HCT116 (cell line): ENCODE data around the gene NTRK3. TPM values are rescaled to one million over a fixed set of nuclear protein-coding genes. Genes with fewer than 3 reads are reported as not detected.

Experiments used
- ATAC-seq: fragments of 200-7000 bp; cut with Tn5 transposase; 2 replicates; pipeline ENCODE4 v1.9.1; 2020; ENCODE audit warnings: mild to moderate bottlenecking, moderate library complexity
- BruUV-seq: library from RNA; stranded (reverse); fragments of 400-500 nt; replicated peaks from 2 replicates; lab custom pipeline; 2021; lab: Mats Ljungman, UMichigan
- CTCF ChIA-PET: fragments of 300-600 bp; sonication (Branson Sonifier 250); formaldehyde crosslinking; loops from one replicate; lab custom pipeline; 2021; ENCODE audit warnings: antibody characterized with exemption; lab: Charles Lee
- POLR2A ChIA-PET: fragments of 300-600, 350-600 bp; sonication (Branson Sonifier 250); formaldehyde crosslinking; loops from one replicate; lab custom pipeline; 2021; ENCODE audit warnings: antibody characterized with exemption; lab: Charles Lee
- RAD21 ChIA-PET, 2 experiments: fragments of 300-600 bp; sonication (Branson Sonifier 250); formaldehyde crosslinking; loops; one replicate each; lab custom pipeline; 2023; ENCODE audit warnings: low total read pairs in 2 of 2; ENCODE audit not compliant: uncharacterized antibody in 2 of 2, unreplicated experiment in 2 of 2, low non-redundant PET in 1 of 2; lab: Charles Lee
- DNase-seq: peaks from one replicate; pipeline ENCODE4 v3.0.0-alpha.2; 2010; ENCODE audit warnings: low read depth, low spot score
- H2AFZ ChIP-seq: fragments of 200-600 bp; shearing (Covaris generic), sonication (generic); 2 replicates; pipeline ENCODE4 v1.6.1; 2017; ENCODE audit warnings: low read depth, mixed run types, mixed read lengths, antibody characterized with exemption, low read length; ENCODE audit not compliant: poor library complexity, severe bottlenecking
- H3K27ac ChIP-seq: 2 replicates; pipeline ENCODE4 v1.5.1; 2012; ENCODE audit warnings: low read depth, low read length
- H3K27me3 ChIP-seq: fragments of 200-600 bp; sonication (generic); 2 replicates; pipeline ENCODE4 v1.6.1; 2016; ENCODE audit warnings: mixed run types, low read length, mixed read lengths; ENCODE audit not compliant: insufficient read depth
- H3K36me3 ChIP-seq, 2 experiments: fragments of 200-500 bp in 1 of 2; fragments of 200-600 bp in 1 of 2; sonication (Bioruptor generic) in 1 of 2; sonication (generic) in 1 of 2; 2 replicates each; pipeline versions ENCODE4 v1.5.1 to v1.6.1; 2014 to 2016; ENCODE audit warnings: low read length in 2 of 2, inconsistent platforms in 1 of 2, mixed read lengths in 1 of 2, mixed run types in 1 of 2; ENCODE audit not compliant: insufficient read depth in 2 of 2, control insufficient read depth in 1 of 2
- H3K4me1 ChIP-seq, 2 experiments: fragments of 200-600 bp in 1 of 2; sonication (generic) in 1 of 2; 2 replicates each; pipeline versions ENCODE4 v1.5.1 to v1.6.1; 2012 to 2017; ENCODE audit warnings: low read length in 2 of 2, inconsistent platforms in 1 of 2, mild to moderate bottlenecking in 1 of 2, mixed read lengths in 1 of 2, mixed run types in 1 of 2, moderate library complexity in 1 of 2; ENCODE audit not compliant: insufficient read depth in 2 of 2, control insufficient read depth in 1 of 2
- H3K4me2 ChIP-seq: fragments of 200-600 bp; sonication (generic); 2 replicates; pipeline ENCODE4 v1.6.1; 2017; ENCODE audit warnings: mixed run types, low read length, mixed read lengths
- H3K4me3 ChIP-seq, 2 experiments: fragments of 200-600 bp in 1 of 2; sonication (generic) in 1 of 2; replicated peaks in 1 of 2; 2 replicates each; pipeline ENCODE4 v1.5.1; 2011 to 2016; ENCODE audit warnings: low read length in 2 of 2, control low read depth in 1 of 2, low read depth in 1 of 2, mild to moderate bottlenecking in 1 of 2, mixed read lengths in 1 of 2, mixed run types in 1 of 2
- H3K79me2 ChIP-seq: fragments of 200-600 bp; sonication (generic); 2 replicates; pipeline ENCODE4 v1.6.1; 2017; ENCODE audit warnings: mild to moderate bottlenecking, mixed run types, low read length, moderate library complexity, mixed read lengths; ENCODE audit not compliant: insufficient read depth
- H3K9ac ChIP-seq: fragments of 200-600 bp; sonication (generic); 2 replicates; pipeline ENCODE4 v1.6.1; 2016; ENCODE audit warnings: low read length, mixed read lengths
- H3K9me2 ChIP-seq: fragments of 200-600 bp; sonication (generic), shearing (Covaris generic); 2 replicates; pipeline ENCODE4 v1.6.1; 2017; ENCODE audit warnings: mixed run types, mild to moderate bottlenecking, moderate library complexity; ENCODE audit not compliant: insufficient read depth
- H3K9me3 ChIP-seq, 2 experiments: fragments of 200-500 bp in 1 of 2; fragments of 200-600 bp in 1 of 2; sonication (Bioruptor generic) in 1 of 2; sonication (generic) in 1 of 2; 2 replicates each; pipeline ENCODE4 v1.6.1; 2014 to 2017; ENCODE audit warnings: low read length in 2 of 2, mixed read lengths in 2 of 2, inconsistent platforms in 1 of 2, low read depth in 1 of 2, mild to moderate bottlenecking in 1 of 2, mixed run types in 1 of 2, moderate library complexity in 1 of 2; ENCODE audit not compliant: control insufficient read depth in 1 of 2, insufficient read depth in 1 of 2
- H4K20me1 ChIP-seq: fragments of 200-600 bp; sonication (generic), shearing (Covaris generic); 2 replicates; pipeline ENCODE4 v1.6.1; 2017; ENCODE audit warnings: mixed run types, mild to moderate bottlenecking, moderate library complexity; ENCODE audit not compliant: insufficient read depth
- ATF3 ChIP-seq: IDR thresholded peaks from 2 replicates; pipeline ENCODE4 v1.6.1; 2012
- CBX3 ChIP-seq: IDR thresholded peaks from 2 replicates; pipeline ENCODE4 v1.6.1; 2012; ENCODE audit warnings: low read depth
- CEBPB ChIP-seq: IDR thresholded peaks from 2 replicates; pipeline ENCODE4 v1.6.1; 2012; ENCODE audit warnings: low read depth
- EGR1 ChIP-seq: IDR thresholded peaks from 2 replicates; pipeline ENCODE4 v1.6.1; 2012; ENCODE audit warnings: low read depth
- ELF1 ChIP-seq: IDR thresholded peaks from 2 replicates; pipeline ENCODE4 v1.6.1; 2012; ENCODE audit warnings: low read depth, borderline replicate concordance
- EZH2 ChIP-seq: fragments of 200-600 bp; sonication (generic); IDR thresholded peaks from 2 replicates; pipeline ENCODE4 v1.6.1; 2017; ENCODE audit warnings: antibody characterized with exemption, mixed run types
- EZH2phosphoT487 ChIP-seq: fragments of 200-600 bp; IDR thresholded peaks from 2 replicates; pipeline ENCODE4 v1.6.1; 2018; ENCODE audit warnings: antibody characterized with exemption, borderline replicate concordance
- FOSL1 ChIP-seq: IDR thresholded peaks from 2 replicates; pipeline ENCODE4 v1.6.1; 2012; ENCODE audit warnings: low read depth
- MAX ChIP-seq: IDR thresholded peaks from 2 replicates; pipeline ENCODE4 v1.6.1; 2012
- POLR2A ChIP-seq: IDR thresholded peaks from 2 replicates; pipeline ENCODE4 v1.7.0; 2011; ENCODE audit warnings: borderline replicate concordance; ENCODE audit not compliant: insufficient read depth, insufficient read length; ENCODE audit errors: extremely low read depth
- POLR2AphosphoS5 ChIP-seq: IDR thresholded peaks from 2 replicates; pipeline ENCODE4 v1.6.1; 2011; ENCODE audit warnings: mild to moderate bottlenecking, low read depth, low read length, moderate library complexity
- RAD21 ChIP-seq: IDR thresholded peaks from 2 replicates; pipeline ENCODE4 v1.6.1; 2012; ENCODE audit warnings: low read depth, mild to moderate bottlenecking
- REST ChIP-seq: IDR thresholded peaks from 2 replicates; pipeline ENCODE4 v1.6.1; 2012; ENCODE audit warnings: low read depth
- SP1 ChIP-seq: IDR thresholded peaks from 2 replicates; pipeline ENCODE4 v1.6.1; 2012; ENCODE audit warnings: low read depth
- SRF ChIP-seq: IDR thresholded peaks from 2 replicates; pipeline ENCODE4 v1.6.1; 2012; ENCODE audit warnings: low read depth
- TCF7L2 ChIP-seq: IDR thresholded peaks from 2 replicates; pipeline ENCODE4 v1.7.0; 2011; ENCODE audit warnings: borderline replicate concordance, inconsistent platforms; ENCODE audit not compliant: insufficient read depth, insufficient read length; ENCODE audit errors: extremely low read depth
- YY1 ChIP-seq: IDR thresholded peaks from 2 replicates; pipeline ENCODE4 v1.6.1; 2011; ENCODE audit warnings: low read length, low read depth, moderate library complexity, mild to moderate bottlenecking; ENCODE audit not compliant: insufficient replicate concordance; ENCODE audit errors: extremely low read depth
- ZBTB33 ChIP-seq: IDR thresholded peaks from 2 replicates; pipeline ENCODE4 v1.6.1; 2011; ENCODE audit warnings: mild to moderate bottlenecking, low read length, moderate library complexity; ENCODE audit not compliant: insufficient replicate concordance; ENCODE audit errors: extremely low read depth
- ZFX ChIP-seq: fragments of 450-650 bp; IDR thresholded peaks from 2 replicates; pipeline ENCODE4 v1.6.1; 2017
- ZNF274 ChIP-seq: fragments of 200-500 bp; sonication (Bioruptor generic); IDR thresholded peaks from 2 replicates; pipeline ENCODE4 v1.6.1; 2014; ENCODE audit warnings: mild to moderate bottlenecking, low read depth, low read length, inconsistent platforms
- intact Hi-C: fragments of 100-400 bp; cut with micrococcal nuclease; formaldehyde crosslinking; loops from 2 replicates; pipeline ENCODE4 v1.10.0; 2022
- total RNA-seq: library from RNA; stranded (reverse); gene quantifications from one replicate; pipeline ENCODE4 v1.2.1, GENCODE V29; 2021; ENCODE audit not compliant: unreplicated experiment

NTRK3 gene
- total RNA-seq, 1 experiment from 2014 or later: not detected

- Histone ChIP-seq H4K20me1 (no peaks in the 10 kb centered on the region), H3K27ac (no peak overlapping the region), H3K9ac (no peak overlapping the region), H3K9me3 (0 out of 4 replicates have a peak, but pooled peaks cover 0 to 3% of the 10 kb centered on the region in 2 experiments), H3K9me2 (no peaks in the 10 kb centered on the region), H3K79me2 (no peaks in the 10 kb centered on the region), H3K4me2 (no peak overlapping the region), H3K27me3 (no peaks in the 10 kb centered on the region), H3K36me3 (no peaks in the 10 kb centered on the region), H2AFZ (no peak overlapping the region), H3K4me3 (no peak overlapping the region), H3K4me1 (no peaks in the 10 kb centered on the region)
- no TSS peak for BruUV-seq
- ChIA-PET POLR2A (no interaction called here), RAD21 (no interaction called here), CTCF (no interaction called here)
- intact Hi-C loops: no loop called here
- ATAC-seq (no peak), DNase-seq (no peak)
- TF ChIP-seq POLR2AphosphoS5: no peak
- no peak for TF ChIP-seq ZFX
- no peak for TF ChIP-seq SP1
- TF ChIP-seq SRF: no peak
- TF ChIP-seq FOSL1: no peak
- no peak for TF ChIP-seq CBX3
- no peak for TF ChIP-seq RAD21
- TF ChIP-seq ATF3: no peak
- no peak for TF ChIP-seq TCF7L2
- TF ChIP-seq CEBPB: no peak
- TF ChIP-seq REST: no peak
- TF ChIP-seq ZNF274: no peak
- TF ChIP-seq ELF1: no peak
- TF ChIP-seq ZBTB33: no peak
- no peak for TF ChIP-seq POLR2A
- no peak for TF ChIP-seq EZH2phosphoT487
- no peak for TF ChIP-seq YY1
- TF ChIP-seq EZH2: no peak
- no peak for TF ChIP-seq EGR1
- TF ChIP-seq MAX: no peak
These were observed 175.9 kb downstream of the NTRK3 start for GRCh38 chr15:88080616-88081015.
